Stimulated activated CD8-positive, alpha-beta memory T cell treated with anti-CD3 and anti-CD28 coated beads, Interleukin-7, amount 100 ng/mL, for 1 hour (primary cell): Measurements from ENCODE around the gene SIDT2.
"Not testable (repeated sequence)": the region's sequence is repeated elsewhere in the genome, so short reads cannot be mapped to it uniquely, and the experiment has no call there.

Experiments used
- DNase-seq, 2 donors: peaks; one replicate each; pipeline ENCODE4 v3.0.0-alpha.2; 2020; ENCODE audit warnings: low read depth in 2 of 2

The SIDT2 gene

GRCh38 chr11:117178210-117179034, at the start of gene SIDT2:
Gene SIDT2, plus strand, starts transcription at chr11:117178743. Its CDS starts 521 bp downstream, at chr11:117179264.
- DNase-seq: peak; percentile 80

- not testable (repeated sequence) for DNase-seq
Observed at GRCh38 chr11:117130396-117130795, 48.1 kb upstream of the SIDT2 start.

GRCh38 chr11:117130879-117131278, 47.7 kb upstream of the SIDT2 start:
- DNase-seq: no peak

- no peak for DNase-seq
Observed at GRCh38 chr11:117134431-117134830, 44.1 kb upstream of the SIDT2 start.

- DNase-seq: not testable (repeated sequence)
Observed at GRCh38 chr11:117134979-117135378, 43.6 kb upstream of the SIDT2 start.

GRCh38 chr11:117137223-117138086, 41.1 kb upstream of the SIDT2 start:
- DNase-seq: not testable (repeated sequence)

GRCh38 chr11:117143390-117143789, 35.2 kb upstream of the SIDT2 start:
- DNase-seq: no peak

GRCh38 chr11:117143871-117144476, 34.6 kb upstream of the SIDT2 start, which contains the start of gene PAFAH1B2:
Gene PAFAH1B2, plus strand, starts transcription at chr11:117144287. Its CDS starts 8,161 bp downstream, at chr11:117152448.
- peak; percentile 86 to 87 for DNase-seq

- no peak for DNase-seq
Observed at GRCh38 chr11:117144477-117145392, 33.8 kb upstream of the SIDT2 start.

GRCh38 chr11:117145393-117145761, 33.2 kb upstream of the SIDT2 start:
- no peak for DNase-seq

GRCh38 chr11:117146521-117146920, 32.0 kb upstream of the SIDT2 start:
- no peak for DNase-seq

GRCh38 chr11:117152066-117152465, 26.5 kb upstream of the SIDT2 start:
- no peak for DNase-seq

- DNase-seq: no peak
Observed at GRCh38 chr11:117154468-117154867, 24.1 kb upstream of the SIDT2 start.

- no peak for DNase-seq
Observed at GRCh38 chr11:117157507-117157906, 21.0 kb upstream of the SIDT2 start.

- no peak for DNase-seq
Observed at GRCh38 chr11:117159892-117160291, 18.7 kb upstream of the SIDT2 start.

- no peak for DNase-seq
Observed at GRCh38 chr11:117160826-117161225, 17.7 kb upstream of the SIDT2 start.

GRCh38 chr11:117166491-117166890, 12.1 kb upstream of the SIDT2 start:
- no peak for DNase-seq

GRCh38 chr11:117169736-117170135, 8.8 kb upstream of the SIDT2 start:
- DNase-seq: no peak

- DNase-seq: no peak
Observed at GRCh38 chr11:117170210-117170609, 8.3 kb upstream of the SIDT2 start.

GRCh38 chr11:117171007-117171403, 7.5 kb upstream of the SIDT2 start:
- no peak for DNase-seq

GRCh38 chr11:117171404-117172061, 7.0 kb upstream of the SIDT2 start:
- no peak for DNase-seq
